Colonic mucosa (tissue), 4 donors: ENCODE measurements around the gene DENND5B. TPM values are rescaled to one million over a fixed set of nuclear protein-coding genes. Genes with fewer than 3 reads are reported as not detected.

Experiments
- DNase-seq: peaks from one replicate; pipeline ENCODE4 v3.0.0-alpha.2; 2020
- H3K27ac ChIP-seq: fragments of 200-600 bp; one replicate; pipeline ENCODE4 v1.8.0; 2021
- H3K27me3 ChIP-seq: fragments of 200-600 bp; one replicate; pipeline ENCODE4 v1.8.0; 2021
- H3K36me3 ChIP-seq: fragments of 200-600 bp; one replicate; pipeline ENCODE4 v1.8.0; 2021
- H3K4me1 ChIP-seq: fragments of 200-600 bp; one replicate; pipeline ENCODE4 v1.8.0; 2021; ENCODE audit warnings: mild to moderate bottlenecking
- H3K4me3 ChIP-seq: fragments of 200-600 bp; one replicate; pipeline ENCODE4 v1.8.0; 2021
- H3K9ac ChIP-seq, 2 donors: one replicate each; pipeline ENCODE4 v1.7.0; 2013; ENCODE audit warnings: control low read depth in 2 of 2, low read depth in 2 of 2, low read length in 2 of 2
- H3K9me3 ChIP-seq: fragments of 200-600 bp; one replicate; pipeline ENCODE4 v1.8.0; 2021
- intact Hi-C: fragments of 100-400 bp; cut with DNase I; formaldehyde crosslinking; loops from one replicate; pipeline ENCODE4 v1.14.1; 2022
- total RNA-seq, 2 donors: library from RNA; stranded (reverse); fragmentation: NEBNext Ultra II Directional in 1 of 2; extraction: Animal tissue kit (Norgen Biotek cat#: 25700) in 1 of 2; gene quantifications; one replicate each; pipeline ENCODE4 v1.2.1, GENCODE V29; 2021
- TF ChIP-seq, protein P1 (sequence below): fragments of 200-600 bp; IDR thresholded peaks from one replicate; pipeline ENCODE4 v1.8.0; 2022; ENCODE audit warnings: antibody characterized with exemption, mild to moderate bottlenecking
- donor health status: healthy.
- donor health status: DM: no; HTN: no; CAD: no.
- donor health status: DM: no; HTN: no; CAD: no.

The DENND5B gene
- total RNA-seq, 2 donors from 2014 or later, result 3.9 to 11.8 TPM

DNA sequence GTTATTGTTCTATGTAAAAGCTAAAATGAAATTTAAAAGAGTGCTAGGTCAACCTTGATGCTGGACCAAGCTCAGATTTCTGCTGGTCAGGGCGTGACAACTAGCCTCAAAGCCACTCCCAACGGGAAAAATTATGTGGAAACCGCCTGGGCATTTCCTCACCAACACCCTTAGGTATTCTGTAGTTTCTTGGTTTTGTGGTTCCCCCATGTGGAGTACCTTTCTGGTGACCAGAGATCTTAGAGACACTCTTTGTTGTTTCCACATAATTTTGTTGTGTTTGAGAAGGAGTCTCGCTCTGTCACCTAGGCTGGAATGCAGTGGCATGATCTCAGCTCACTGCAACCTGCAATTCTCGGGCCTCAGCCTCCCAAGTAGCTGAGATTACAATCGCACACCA lies 119.9 kb downstream of the DENND5B start:
- TF ChIP-seq, protein P1, sequence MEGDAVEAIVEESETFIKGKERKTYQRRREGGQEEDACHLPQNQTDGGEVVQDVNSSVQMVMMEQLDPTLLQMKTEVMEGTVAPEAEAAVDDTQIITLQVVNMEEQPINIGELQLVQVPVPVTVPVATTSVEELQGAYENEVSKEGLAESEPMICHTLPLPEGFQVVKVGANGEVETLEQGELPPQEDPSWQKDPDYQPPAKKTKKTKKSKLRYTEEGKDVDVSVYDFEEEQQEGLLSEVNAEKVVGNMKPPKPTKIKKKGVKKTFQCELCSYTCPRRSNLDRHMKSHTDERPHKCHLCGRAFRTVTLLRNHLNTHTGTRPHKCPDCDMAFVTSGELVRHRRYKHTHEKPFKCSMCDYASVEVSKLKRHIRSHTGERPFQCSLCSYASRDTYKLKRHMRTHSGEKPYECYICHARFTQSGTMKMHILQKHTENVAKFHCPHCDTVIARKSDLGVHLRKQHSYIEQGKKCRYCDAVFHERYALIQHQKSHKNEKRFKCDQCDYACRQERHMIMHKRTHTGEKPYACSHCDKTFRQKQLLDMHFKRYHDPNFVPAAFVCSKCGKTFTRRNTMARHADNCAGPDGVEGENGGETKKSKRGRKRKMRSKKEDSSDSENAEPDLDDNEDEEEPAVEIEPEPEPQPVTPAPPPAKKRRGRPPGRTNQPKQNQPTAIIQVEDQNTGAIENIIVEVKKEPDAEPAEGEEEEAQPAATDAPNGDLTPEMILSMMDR, result no peak
- intact Hi-C loops, result no loop called here
- no peak overlapping the region for H3K9ac ChIP-seq
- no peak overlapping the region for H3K4me3 ChIP-seq
- no peaks in the 10 kb centered on the region for H3K9me3 ChIP-seq
- no peaks in the 10 kb centered on the region for H3K36me3 ChIP-seq
- H3K4me1 ChIP-seq, result no peaks in the 10 kb centered on the region
- DNase-seq, result no peak
- H3K27ac ChIP-seq, result no peak overlapping the region
- no peaks in the 10 kb centered on the region for H3K27me3 ChIP-seq

DNA sequence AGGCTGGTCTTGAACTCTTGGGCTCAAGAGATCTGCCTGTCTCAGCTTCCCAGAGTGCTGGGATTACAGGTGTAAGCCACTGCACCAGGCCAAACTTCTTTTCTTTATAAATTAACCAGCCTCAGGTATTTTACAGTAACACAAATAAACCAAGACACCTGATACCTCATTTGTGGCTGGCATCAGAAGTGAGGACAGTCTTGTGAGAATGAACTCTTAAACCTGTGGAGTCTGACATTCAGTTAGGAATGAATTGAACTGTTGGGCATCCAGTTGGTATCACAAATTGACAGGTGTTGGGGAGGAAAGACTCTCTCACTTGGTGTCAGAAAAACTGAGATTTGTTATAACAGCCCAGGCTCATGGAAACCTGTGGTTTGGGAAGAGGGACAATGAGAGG lies 120.5 kb downstream of the DENND5B start:
- no peak for DNase-seq
- TF ChIP-seq, protein P1, result no peak
- Histone ChIP-seq H3K9me3 (no peaks in the 10 kb centered on the region), H3K36me3 (no peaks in the 10 kb centered on the region), H3K9ac (no peak overlapping the region), H3K27me3 (no peaks in the 10 kb centered on the region), H3K27ac (no peak overlapping the region), H3K4me1 (no peaks in the 10 kb centered on the region), H3K4me3 (no peak overlapping the region)
- intact Hi-C loops, result no loop called here

DNA sequence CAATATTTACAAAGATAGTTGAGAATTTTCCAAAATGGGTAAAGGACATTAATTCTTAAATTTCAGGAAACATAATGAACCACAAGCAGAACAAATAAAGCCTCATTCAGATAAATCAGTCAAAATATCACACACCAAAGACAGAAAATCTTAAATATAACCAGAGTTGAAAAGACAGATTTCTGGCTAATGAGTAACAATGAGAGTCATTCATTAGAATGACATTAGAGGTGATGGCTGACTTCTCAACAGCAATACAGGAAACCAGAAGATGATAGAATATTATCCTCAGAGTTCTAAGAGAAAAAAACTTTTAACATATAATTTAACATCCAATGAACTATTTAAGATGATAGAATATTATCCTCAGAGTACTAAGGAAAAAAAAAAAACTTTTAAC lies 124.2 kb downstream of the DENND5B start:
- Histone ChIP-seq H3K4me1 (no peaks in the 10 kb centered on the region), H3K27ac (no peak overlapping the region), H3K9ac (no peak overlapping the region), H3K36me3 (no peaks in the 10 kb centered on the region), H3K4me3 (no peak overlapping the region), H3K9me3 (no peaks in the 10 kb centered on the region), H3K27me3 (no peaks in the 10 kb centered on the region)
- TF ChIP-seq, protein P1, result no peak
- no peak for DNase-seq
- intact Hi-C loops, result no loop called here

DNA sequence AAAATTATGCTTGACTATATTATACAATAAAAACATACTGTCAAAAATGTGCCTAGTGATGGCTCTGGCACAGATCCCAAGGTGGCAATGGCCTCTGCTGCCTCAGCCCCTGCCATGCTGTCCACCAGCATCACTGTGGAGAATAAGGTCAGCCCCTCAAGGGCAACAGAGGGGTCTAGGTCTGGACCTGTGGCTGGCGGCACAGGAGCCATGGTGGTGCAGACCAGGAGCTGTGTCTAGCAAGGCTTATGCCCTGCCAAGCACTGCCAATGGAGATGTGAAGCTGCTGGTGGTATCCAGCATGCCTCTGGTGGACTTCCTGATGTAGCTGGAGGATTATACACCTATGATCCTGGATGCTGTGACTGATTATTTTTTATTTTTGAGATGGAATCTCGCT lies 125.9 kb downstream of the DENND5B start:
- intact Hi-C loops, result no loop called here
- H3K4me1 ChIP-seq, result no peaks in the 10 kb centered on the region
- no peak overlapping the region for H3K9ac ChIP-seq
- no peaks in the 10 kb centered on the region for H3K36me3 ChIP-seq
- TF ChIP-seq, protein P1, result no peak
- no peak overlapping the region for H3K4me3 ChIP-seq
- H3K27me3 ChIP-seq, result no peaks in the 10 kb centered on the region
- no peak for DNase-seq
- no peaks in the 10 kb centered on the region for H3K9me3 ChIP-seq
- no peak overlapping the region for H3K27ac ChIP-seq

DNA sequence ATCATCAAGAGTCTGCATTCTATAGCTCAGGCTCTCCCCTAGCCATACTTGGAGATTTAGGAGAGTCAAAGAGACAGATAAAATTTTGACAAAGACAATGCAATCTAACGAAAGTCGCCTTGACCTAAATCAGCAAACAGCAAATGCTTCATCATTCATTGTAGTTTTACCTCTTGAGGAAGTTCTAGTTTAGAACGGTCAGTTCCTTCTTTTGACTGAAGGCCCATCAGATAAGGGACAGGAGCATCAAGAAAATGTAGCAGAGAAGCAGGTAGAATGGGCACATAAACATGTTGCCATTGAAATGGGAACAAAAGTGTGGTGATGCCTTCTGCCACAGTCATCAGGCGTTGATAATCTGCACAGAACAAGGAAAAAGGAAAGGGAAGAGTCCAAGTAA lies 130.9 kb downstream of the DENND5B start:
- Histone ChIP-seq H3K9ac (no peak overlapping the region), H3K9me3 (no peaks in the 10 kb centered on the region), H3K36me3 (no peaks in the 10 kb centered on the region), H3K4me3 (no peak overlapping the region), H3K27me3 (no peaks in the 10 kb centered on the region), H3K27ac (no peak overlapping the region), H3K4me1 (no peaks in the 10 kb centered on the region)
- TF ChIP-seq, protein P1, result no peak
- intact Hi-C loops, result no loop called here
- DNase-seq, result no peak

- TF ChIP-seq, protein P1, result no peak
- intact Hi-C loops, result no loop called here
- H3K4me1 ChIP-seq, result no peaks in the 10 kb centered on the region
- H3K9ac ChIP-seq, result no peak overlapping the region
- no peaks in the 10 kb centered on the region for H3K9me3 ChIP-seq
- no peak for DNase-seq
- H3K4me3 ChIP-seq, result no peak overlapping the region
- H3K36me3 ChIP-seq, result no peaks in the 10 kb centered on the region
- no peaks in the 10 kb centered on the region for H3K27me3 ChIP-seq
- no peak overlapping the region for H3K27ac ChIP-seq
These were observed 134.4 kb downstream of the DENND5B start for GRCh38 chr12:31456562-31456961.
